GM10248 (cell line): ENCODE data around the gene BMI1.

Experiments
- CTCF ChIA-PET: fragments of 300-600 bp; sonication (Branson Sonifier 250); formaldehyde crosslinking; extraction: SDS; loops from one replicate; lab custom pipeline; 2021; ENCODE audit warnings: antibody characterized with exemption; lab: Yijun Ruan, JAX
- POLR2A ChIA-PET: fragments of 350-650 bp; sonication (Branson Sonifier 250); formaldehyde crosslinking; extraction: SDS; loops from one replicate; lab custom pipeline; 2020; ENCODE audit warnings: antibody characterized with exemption; lab: Yijun Ruan, JAX
- DNase-seq: peaks from one replicate; pipeline ENCODE4 v3.0.0; 2012; ENCODE audit errors: extremely low spot score
- CTCF ChIP-seq: IDR thresholded peaks from 2 replicates; pipeline ENCODE4 v1.5.1; 2012; ENCODE audit warnings: mild to moderate bottlenecking, low read depth; ENCODE audit errors: extremely low read depth, missing control alignments, control extremely low read depth

The BMI1 gene

GRCh38 chr10:22365233-22365632 is 44.3 kb downstream of the BMI1 start:
- ChIA-PET POLR2A (no interaction called here), CTCF (interaction anchor here (1.3 to 1.9 kb wide), 4 partner anchors 8 to 22 kb away, joined by 3 to 5 read pairs (median 4); partner anchors contain the start of gene SPAG6)
- no peak for DNase-seq
- no peak for TF ChIP-seq CTCF

GRCh38 chr10:22365644-22366434 is 44.9 kb downstream of the BMI1 start:
- ChIA-PET POLR2A (no interaction called here), CTCF (interaction anchor here (1.1 to 1.8 kb wide), 4 partner anchors 9 to 22 kb away, joined by 3 to 8 read pairs (median 4); partner anchors contain the start of gene SPAG6)
- no peak for TF ChIP-seq CTCF
- DNase-seq = no peak

- POLR2A ChIA-PET = no interaction called here
- TF ChIP-seq CTCF = no peak
- no peak for DNase-seq
- CTCF ChIA-PET = interaction anchor here (1.1 kb wide), 1 partner anchor 13 kb away, joined by 8 read pairs; no protein-coding TSS in a partner anchor
These were observed 45.5 kb downstream of the BMI1 start for GRCh38 chr10:22366435-22366703.

- DNase-seq = no peak
- no peak for TF ChIP-seq CTCF
- ChIA-PET POLR2A (no interaction called here), CTCF (interaction anchor here (1.1 kb wide), 1 partner anchor 12 kb away, joined by 8 read pairs; no protein-coding TSS in a partner anchor)
These were observed 45.9 kb downstream of the BMI1 start for GRCh38 chr10:22366771-22367170.

- ChIA-PET POLR2A (no interaction called here), CTCF (no interaction called here)
- no peak for DNase-seq
- TF ChIP-seq CTCF = no peak
These were observed 46.6 kb downstream of the BMI1 start for GRCh38 chr10:22367471-22367870.

- ChIA-PET CTCF (no interaction called here), POLR2A (no interaction called here)
- TF ChIP-seq CTCF = no peak
- DNase-seq = no peak
These were observed 47.5 kb downstream of the BMI1 start for GRCh38 chr10:22368402-22368801.
